ENCODE measurements around the gene NSL1. TPM values are rescaled to one million over a fixed set of nuclear protein-coding genes. Genes with fewer than 3 reads are reported as not detected.

The NSL1 gene
- total and polyA plus RNA-seq, 8 donors: 5.4 to 16.2 (median 9.3) TPM

GRCh38 chr1:212701910-212702309 is 89.7 kb downstream of the NSL1 start:
- Histone ChIP-seq H3K27me3 (peaks cover 0 to 13% (median 0%) of the 10 kb centered on the region in 4 donors), H3K27ac (no peak overlapping the region), H3K36me3 (no peaks in the 10 kb centered on the region), H3K9me3 (no peaks in the 10 kb centered on the region), H3K4me1 (peaks cover 11 to 20% (median 14%) of the 10 kb centered on the region in 3 donors), H3K4me3 (no peak overlapping the region)
- FAIRE-seq: no peak
- intact Hi-C loops (cut with DNase I): no loop called here
- TF ChIP-seq CTCF (IDR thresholded peaks at IDR 0.05): no peak
- WGBS, 2 donors: 38 to 42% methylated on average over 1 of the region's 1 CpG
- no peak for ATAC-seq
- no peak for DNase-seq

GRCh38 chr1:212700892-212701819 is 90.4 kb downstream of the NSL1 start:
- H3K27ac ChIP-seq: no peak overlapping the region
- DNase-seq (peak in 5 of 6 donors; percentile 7 to 62 (median 25)), FAIRE-seq (no peak), ATAC-seq (peak in 3 of 4 donors; percentile 63 to 73 (median 71))
- no peak for TF ChIP-seq CTCF (IDR thresholded peaks at IDR 0.05)
- peaks cover 11 to 20% (median 14%) of the 10 kb centered on the region in 3 donors for H3K4me1 ChIP-seq
- H3K4me3 ChIP-seq: peak overlapping the region in 2 of 4 donors; percentile 45 to 64
- H3K36me3 ChIP-seq: no peaks in the 10 kb centered on the region
- intact Hi-C loops (cut with DNase I): no loop called here
- 7% methylated on average over 27 of the region's 27 CpGs for WGBS, 2 donors
- H3K27me3 ChIP-seq: peaks cover 0 to 16% (median 0%) of the 10 kb centered on the region in 4 donors
- H3K9me3 ChIP-seq: no peaks in the 10 kb centered on the region

DNA sequence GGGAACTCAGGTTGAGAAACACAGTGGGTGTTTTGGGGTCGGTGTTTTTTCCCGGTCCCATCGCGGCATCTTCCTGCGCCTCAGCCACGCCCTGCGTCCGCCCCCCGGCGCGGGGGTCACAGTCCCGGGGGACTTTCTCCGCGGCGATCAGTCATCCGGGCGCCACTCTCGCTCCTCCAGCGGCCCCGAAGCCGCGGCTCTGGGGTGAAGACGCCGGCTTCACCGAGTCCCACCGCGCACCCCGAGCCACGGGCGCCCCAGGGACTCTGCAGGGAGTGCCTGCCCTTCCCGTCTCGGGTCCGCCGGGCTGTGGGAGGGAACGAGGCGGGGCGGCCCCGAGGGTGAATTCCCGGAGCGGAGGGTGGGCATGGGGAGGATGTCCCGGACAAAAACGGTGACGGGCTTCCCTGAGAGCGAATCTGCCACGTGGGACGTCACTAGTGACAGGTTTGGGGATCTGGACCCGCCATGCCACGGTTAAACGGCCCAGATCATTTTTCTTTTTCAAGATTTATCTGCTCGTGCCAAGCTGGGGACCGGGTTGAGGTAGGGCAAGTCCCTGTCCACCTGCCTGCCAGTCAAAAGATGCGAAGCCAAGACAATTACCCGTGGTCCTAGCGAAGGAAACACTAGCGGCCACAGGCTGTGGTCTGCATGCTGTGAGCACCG is 91.2 kb downstream of the NSL1 start:
- peak in 5 of 6 donors; percentile 13 to 76 (median 34) for DNase-seq
- peaks cover 11 to 20% (median 14%) of the 10 kb centered on the region in 3 donors for H3K4me1 ChIP-seq
- H3K27ac ChIP-seq: peak overlapping the region in 1 of 4 donors; percentile 39
- no peaks in the 10 kb centered on the region for H3K9me3 ChIP-seq
- intact Hi-C loops (cut with DNase I): no loop called here
- no peaks in the 10 kb centered on the region for H3K36me3 ChIP-seq
- peak overlapping the region; percentile 24 to 64 (median 39) for H3K4me3 ChIP-seq
- WGBS, 2 donors: 1% methylated on average over 56 of the region's 56 CpGs
- no peak for TF ChIP-seq CTCF (IDR thresholded peaks at IDR 0.05)
- peak; percentile 28 to 55 (median 46) for ATAC-seq
- no peak for FAIRE-seq
- H3K27me3 ChIP-seq: peaks cover 0 to 20% (median 0%) of the 10 kb centered on the region in 4 donors

GRCh38 chr1:212699625-212700222 is 91.9 kb downstream of the NSL1 start, which contains the start of gene BATF3:
BATF3 (minus strand) TSS chr1:212699840; CDS start chr1:212699762, 78 bp downstream.
- WGBS, 2 donors: 1 to 4% methylated on average over 28 to 79 of the region's 79 CpGs
- H3K27ac ChIP-seq: peak within 1 kb of the TSS in 1 of 4 donors; percentile 39
- peak within 1 kb of the TSS; percentile 24 to 64 (median 39) for H3K4me3 ChIP-seq
- ATAC-seq: peak; percentile 51 to 81 (median 66)
- FAIRE-seq: no peak
- H3K27me3 ChIP-seq: peaks cover 0 to 26% (median 0%) of the 10 kb centered on the region in 4 donors
- TF ChIP-seq CTCF (IDR thresholded peaks at IDR 0.05): no peak
- peaks cover 11 to 20% (median 14%) of the 10 kb centered on the region in 3 donors for H3K4me1 ChIP-seq
- intact Hi-C loops (cut with DNase I): no loop called here
- H3K9me3 ChIP-seq: no peaks in the 10 kb centered on the region
- DNase-seq: peak; percentile 27 to 76 (median 36)
- no peaks in the 10 kb centered on the region for H3K36me3 ChIP-seq
